Measurements from ENCODE around the gene SHC2.

GRCh38 chr19:366951-367350 is 93.9 kb downstream of the SHC2 start:
- TF ChIP-seq CTCF (IDR thresholded peaks at IDR 0.05; ENCODE audit: low read depth, low read length, poor library complexity, severe bottlenecking) = no peak
- no peak for TF ChIP-seq EZH2phosphoT487 (IDR thresholded peaks at IDR 0.05; ENCODE audit: borderline replicate concordance, low read length)
